Endothelial cell of umbilical vein (primary cell): ENCODE results near the gene HERC5. TPM values are rescaled to one million over a fixed set of nuclear protein-coding genes. Genes with fewer than 3 reads are reported as not detected.

ENCODE experiments used
- BruUV-seq: library from RNA; stranded (reverse); fragments of 400-500 nt; replicated peaks from 2 replicates; lab custom pipeline; 2021; lab: Mats Ljungman, UMichigan
- CTCF ChIA-PET: fragments of 300-600, 350-600 bp; sonication (Branson Sonifier 250); formaldehyde crosslinking; loops from one replicate; lab custom pipeline; 2021; ENCODE audit warnings: antibody characterized with exemption, inconsistent platforms; lab: Charles Lee
- POLR2A ChIA-PET: fragments of 300-600, 350-600 bp; sonication (Branson Sonifier 250); formaldehyde crosslinking; loops from one replicate; lab custom pipeline; 2021; ENCODE audit warnings: antibody characterized with exemption, inconsistent platforms; lab: Charles Lee
- DNase-seq: peaks from one replicate; pipeline ENCODE4 v3.0.0-alpha.2; 2011; ENCODE audit warnings: low read depth, low spot score
- FAIRE-seq: peaks from 2 replicates; lab custom pipeline; 2011; peaks lifted over from hg19 to GRCh38; lab: Jason Lieb, UNC
- H2AFZ ChIP-seq: 2 replicates; pipeline ENCODE4 v1.6.0; 2012; ENCODE audit warnings: low read depth, low read length, control low read depth, inconsistent platforms
- H3K27ac ChIP-seq: 2 replicates; pipeline ENCODE4 v1.5.1; 2011; ENCODE audit warnings: low read depth, mild to moderate bottlenecking, control low read depth, low read length, moderate library complexity; ENCODE audit not compliant: insufficient read depth
- H3K27me3 ChIP-seq, 2 experiments: 2 replicates each; pipeline versions ENCODE4 v1.6.0 to v1.6.1; 2011; ENCODE audit warnings: low read length in 2 of 2, mixed read lengths in 1 of 2; ENCODE audit not compliant: control insufficient read depth in 2 of 2, insufficient read depth in 2 of 2
- H3K36me3 ChIP-seq, 2 experiments: 2 replicates in 1 of 2; 3 replicates in 1 of 2; pipeline ENCODE4 v1.5.1; 2011; ENCODE audit warnings: low read length in 2 of 2, mild to moderate bottlenecking in 1 of 2, moderate library complexity in 1 of 2; ENCODE audit not compliant: control insufficient read depth in 2 of 2, insufficient read depth in 2 of 2; ENCODE audit errors: extremely low read depth in 1 of 2
- H3K4me1 ChIP-seq: 3 replicates; pipeline ENCODE4 v1.5.1; 2011; ENCODE audit warnings: mild to moderate bottlenecking, low read length; ENCODE audit not compliant: control insufficient read depth, insufficient read depth; ENCODE audit errors: extremely low read depth
- H3K4me2 ChIP-seq: 2 replicates; pipeline ENCODE4 v1.6.1; 2011; ENCODE audit warnings: low read length, control low read depth, mixed read lengths; ENCODE audit not compliant: insufficient read depth
- H3K4me3 ChIP-seq, 3 experiments: fragments of 200-600 bp in 1 of 3; sonication (generic), shearing (Covaris generic) in 1 of 3; replicated peaks in 1 of 3; 2 replicates each; pipeline ENCODE4 v1.5.1; 2011 to 2016; ENCODE audit warnings: control low read depth in 3 of 3, low read length in 3 of 3, mild to moderate bottlenecking in 2 of 3, inconsistent platforms in 1 of 3, low read depth in 1 of 3, moderate library complexity in 1 of 3; ENCODE audit not compliant: insufficient read depth in 1 of 3
- H3K79me2 ChIP-seq: 2 replicates; pipeline ENCODE4 v1.6.0; 2012; ENCODE audit warnings: low read length, inconsistent platforms; ENCODE audit not compliant: control insufficient read depth, insufficient read depth
- H3K9ac ChIP-seq: replicated peaks from 2 replicates; pipeline ENCODE3; 2011; ENCODE audit warnings: low read length, control low read depth; ENCODE audit not compliant: insufficient read depth; ENCODE audit errors: extremely low read depth
- H3K9me1 ChIP-seq: replicated peaks from 3 replicates; pipeline ENCODE4 v1.6.0; 2011; ENCODE audit warnings: mild to moderate bottlenecking, low read length; ENCODE audit not compliant: control insufficient read depth, insufficient read depth; ENCODE audit errors: extremely low read depth
- H3K9me3 ChIP-seq: replicated peaks from 2 replicates; pipeline ENCODE4 v1.5.1; 2012; ENCODE audit warnings: low read length, inconsistent platforms; ENCODE audit not compliant: control insufficient read depth, insufficient read depth
- H4K20me1 ChIP-seq: replicated peaks from 2 replicates; pipeline ENCODE3; 2011; ENCODE audit warnings: mild to moderate bottlenecking, low read length; ENCODE audit not compliant: control insufficient read depth, insufficient read depth; ENCODE audit errors: extremely low read depth
- CTCF ChIP-seq, 2 donors: IDR thresholded peaks; 1 replicate in 1 of 2; 2 replicates in 1 of 2; pipeline ENCODE4 v1.5.1; 2011; ENCODE audit warnings: low read length in 2 of 2, mild to moderate bottlenecking in 2 of 2, moderate library complexity in 2 of 2, control low read depth in 1 of 2, inconsistent platforms in 1 of 2, low read depth in 1 of 2; ENCODE audit not compliant: insufficient read depth in 1 of 2; ENCODE audit errors: extremely low read depth in 1 of 2
- EZH2 ChIP-seq: IDR thresholded peaks from 2 replicates; pipeline ENCODE4 v1.6.1; 2012; ENCODE audit warnings: borderline replicate concordance, low read depth, mild to moderate bottlenecking, moderate library complexity, low read length, inconsistent platforms; ENCODE audit not compliant: severe bottlenecking
- FOS ChIP-seq: IDR thresholded peaks from 2 replicates; pipeline ENCODE4 v1.6.1; 2011; ENCODE audit warnings: mild to moderate bottlenecking, low read length, moderate library complexity, borderline replicate concordance; ENCODE audit not compliant: insufficient read depth
- GATA2 ChIP-seq: IDR thresholded peaks from 2 replicates; pipeline ENCODE4 v1.7.0; 2011; ENCODE audit warnings: low read depth, mild to moderate bottlenecking, moderate library complexity, mixed read lengths, low read length; ENCODE audit not compliant: insufficient read length, insufficient read depth
- JUN ChIP-seq: IDR thresholded peaks from 2 replicates; pipeline ENCODE4 v1.6.1; 2011; ENCODE audit warnings: borderline replicate concordance, low read depth; ENCODE audit not compliant: insufficient read length, insufficient read depth
- MAX ChIP-seq: IDR thresholded peaks from 2 replicates; pipeline ENCODE4 v1.6.1; 2011; ENCODE audit not compliant: insufficient read depth, insufficient read length
- MYC ChIP-seq: IDR thresholded peaks from one replicate; pipeline ENCODE4 v1.6.1; 2011; ENCODE audit warnings: mild to moderate bottlenecking, low read depth, low read length
- POLR2A ChIP-seq: IDR thresholded peaks from 2 replicates; pipeline ENCODE4 v1.6.1; 2012; ENCODE audit warnings: low read depth, mild to moderate bottlenecking, control low read depth, low read length
- POLR2AphosphoS5 ChIP-seq: IDR thresholded peaks from 2 replicates; pipeline ENCODE4 v1.6.1; 2012; ENCODE audit warnings: low read depth, mild to moderate bottlenecking, control low read depth, low read length, moderate library complexity; ENCODE audit not compliant: insufficient read depth
- dilution Hi-C: fragments of 300-500 bp; cut with MboI; formaldehyde crosslinking; loops from one replicate; pipeline ENCODE4 v1.15.0; 2019; ENCODE audit warnings: low sequenced_read_pairs; ENCODE audit not compliant: extremely low pct_ligation_motif_present
- intact Hi-C: fragments of 100-400 bp; cut with micrococcal nuclease; formaldehyde crosslinking; loops from one replicate; pipeline ENCODE4 v1.10.0; 2022
- polyA plus RNA-seq, 4 experiments: library from polyadenylated mRNA; depleted of rRNA in 3 of 4; stranded (reverse) in 3 of 4; unstranded in 1 of 4; fragments of >200 nt; gene quantifications; 2 replicates each; pipeline versions ENCODE4 v1.2.1 to v1.2.3, GENCODE V29; 2011 to 2012; ENCODE audit warnings: missing spikeins in 1 of 4
- total RNA-seq: library from RNA; stranded (reverse); gene quantifications from 2 replicates; pipeline ENCODE4 v1.2.3, GENCODE V29; 2021

HERC5 gene
- total and polyA plus RNA-seq, 2 donors (not counting 3 experiments of a cell fraction or from before 2014, with no cell fraction given), result 0.19 to 0.91 TPM

- Histone ChIP-seq H3K4me3 (no peak overlapping the region), H3K9me3 (no peaks in the 10 kb centered on the region), H2AFZ (no peak overlapping the region), H3K36me3 (no peaks in the 10 kb centered on the region), H3K27me3 (no peaks in the 10 kb centered on the region), H3K4me2 (no peak overlapping the region), H3K9me1 (no peaks in the 10 kb centered on the region), H3K79me2 (no peaks in the 10 kb centered on the region), H4K20me1 (no peaks in the 10 kb centered on the region), H3K9ac (no peak overlapping the region), H3K4me1 (no peaks in the 10 kb centered on the region), H3K27ac (no peak overlapping the region)
- FAIRE-seq (no peak), DNase-seq (no peak)
- no TSS peak for BruUV-seq
- dilution Hi-C loops, result no loop called here
- intact Hi-C loops, result no loop called here
- POLR2A ChIA-PET, result no interaction called here
- CTCF ChIA-PET, result no interaction called here
- TF ChIP-seq EZH2 (no peak), GATA2 (no peak), CTCF (IDR thresholded peaks at IDR 0.05; ENCODE audit: extremely low read depth in 1 of 2, insufficient read depth in 1 of 2, low read depth in 1 of 2, low read length in 2 of 2) (no peak), JUN (no peak), MAX (no peak), MYC (no peak), POLR2AphosphoS5 (no peak), FOS (no peak), POLR2A (no peak)
Measured at GRCh38 chr4:88439161-88439760, 17.7 kb upstream of the HERC5 start.
